Sigmoid colon (tissue), 7 donors: Measurements from ENCODE around the gene SYT8. TPM values are rescaled to one million over a fixed set of nuclear protein-coding genes. Genes with fewer than 3 reads are reported as not detected.

Experiments
- DNase-seq: peaks from one replicate; pipeline ENCODE4 v3.0.0-alpha.2; 2019
- H3K27ac ChIP-seq, 4 donors: fragments of 200-600 bp; sonication (generic); one replicate each; pipeline ENCODE4 v1.5.1; 2016 to 2019; ENCODE audit warnings: mild to moderate bottlenecking in 1 of 4
- H3K27me3 ChIP-seq, 3 donors: fragments of 200-600 bp; sonication (generic); one replicate each; pipeline ENCODE4 v1.5.1; 2019; ENCODE audit warnings: mild to moderate bottlenecking in 1 of 3
- H3K36me3 ChIP-seq, 4 donors: fragments of 200-600 bp; sonication (generic); one replicate each; pipeline ENCODE4 v1.5.1; 2016 to 2019
- H3K4me1 ChIP-seq, 4 donors: fragments of 200-600 bp; sonication (generic); one replicate each; pipeline ENCODE4 v1.5.1; 2017 to 2019
- H3K4me3 ChIP-seq, 4 donors: fragments of 200-600 bp; sonication (generic); one replicate each; pipeline ENCODE4 v1.5.1; 2017 to 2019; ENCODE audit warnings: mild to moderate bottlenecking in 2 of 4, moderate library complexity in 1 of 4
- H3K9me3 ChIP-seq, 4 donors: fragments of 200-600 bp in 3 of 4; sonication (generic) in 3 of 4; one replicate each; pipeline versions ENCODE4 v1.5.1 to v1.6.1; 2013 to 2019
- CTCF ChIP-seq, 4 experiments: fragments of 450-650 bp in 3 of 4; fragments of 200-600 bp in 1 of 4; IDR thresholded peaks; one replicate each; pipeline ENCODE4 v1.5.1; 2016 to 2019; ENCODE audit warnings: antibody characterized with exemption in 4 of 4, mild to moderate bottlenecking in 3 of 4, moderate library complexity in 2 of 4
- EP300 ChIP-seq, 4 donors: sonication (generic); formaldehyde crosslinking; IDR thresholded peaks; one replicate each; pipeline ENCODE4 v1.6.1; 2017; ENCODE audit warnings: antibody characterized with exemption in 4 of 4
- POLR2A ChIP-seq, 2 donors: fragments of 450-650 bp; IDR thresholded peaks; one replicate each; pipeline ENCODE4 v1.6.1; 2016; ENCODE audit warnings: antibody characterized with exemption in 2 of 2, mild to moderate bottlenecking in 2 of 2, moderate library complexity in 2 of 2
- POLR2AphosphoS5 ChIP-seq, 4 donors: sonication (generic); formaldehyde crosslinking; IDR thresholded peaks; one replicate each; pipeline ENCODE4 v1.6.1; 2017; ENCODE audit warnings: antibody characterized with exemption in 4 of 4
- WGBS, 2 donors: extraction: QIAGEN DNeasy Blood & Tissue Kit; methylation state at CpG; one replicate each; pipeline ENCODE4 v1.1.7; 2013; 5-methylcytosine and 5-hydroxymethylcytosine counted together
- intact Hi-C: fragments of 100-400 bp; cut with DNase I; formaldehyde crosslinking; loops from one replicate; pipeline ENCODE4 v1.15.1; 2023
- polyA plus RNA-seq, 3 donors: library from polyadenylated mRNA; stranded (reverse); fragments of 200-250 nt; gene quantifications; one replicate each; pipeline ENCODE4 v1.2.3, GENCODE V29; 2013
- total RNA-seq, 4 donors: library from RNA; depleted of rRNA; stranded (reverse); fragments of >200 nt; gene quantifications; one replicate each; pipeline ENCODE4 v1.1.0, GENCODE V29; 2016
- donor health status: healthy with polysubstance abuse.
- donor health status: Bipolar disorder and iron deficiency.
- donor health status: healthy.

Gene SYT8
- total and polyA plus RNA-seq, 7 donors, result 1.8 to 5.4 TPM; not detected in 5

- TF ChIP-seq POLR2A (IDR thresholded peaks at IDR 0.05) (no peak), POLR2AphosphoS5 (IDR thresholded peaks at IDR 0.05) (no peak), EP300 (IDR thresholded peaks at IDR 0.05) (no peak), CTCF (IDR thresholded peaks at IDR 0.05) (no peak)
- intact Hi-C loops, result no loop called here
- no peaks in the 10 kb centered on the region for H3K9me3 ChIP-seq
- peaks cover 0 to 3% (median 0%) of the 10 kb centered on the region in 3 donors for H3K27me3 ChIP-seq
- DNase-seq, result no peak
- H3K4me1 ChIP-seq, result peaks cover 0 to 15% (median 13%) of the 10 kb centered on the region in 4 donors
- H3K36me3 ChIP-seq, result no peaks in the 10 kb centered on the region
- H3K27ac ChIP-seq, result no peak overlapping the region
- no peak overlapping the region for H3K4me3 ChIP-seq
- 35 to 61% methylated on average over 26 of the region's 26 CpGs for WGBS, 2 donors
These were observed 9.6 kb upstream of the SYT8 start for GRCh38 chr11:1825039-1825740.

GRCh38 chr11:1825785-1826451 is 8.9 kb upstream of the SYT8 start:
- intact Hi-C loops, result no loop called here
- no peak for DNase-seq
- Histone ChIP-seq H3K36me3 (no peaks in the 10 kb centered on the region), H3K9me3 (no peaks in the 10 kb centered on the region), H3K4me1 (peaks cover 0 to 15% (median 13%) of the 10 kb centered on the region in 4 donors), H3K4me3 (no peak overlapping the region), H3K27me3 (peaks cover 0 to 3% (median 0%) of the 10 kb centered on the region in 3 donors), H3K27ac (no peak overlapping the region)
- no peak for TF ChIP-seq CTCF (IDR thresholded peaks at IDR 0.05)
- TF ChIP-seq EP300 (IDR thresholded peaks at IDR 0.05), result no peak
- TF ChIP-seq POLR2AphosphoS5 (IDR thresholded peaks at IDR 0.05), result no peak
- TF ChIP-seq POLR2A (IDR thresholded peaks at IDR 0.05), result no peak
- WGBS, 2 donors, result 54 to 92% methylated on average over 33 of the region's 33 CpGs

- no peak overlapping the region for H3K4me3 ChIP-seq
- DNase-seq, result peak; percentile 64
- H3K9me3 ChIP-seq, result no peaks in the 10 kb centered on the region
- intact Hi-C loops, result no loop called here
- H3K36me3 ChIP-seq, result no peaks in the 10 kb centered on the region
- TF ChIP-seq CTCF (IDR thresholded peaks at IDR 0.05), result no peak
- no peak for TF ChIP-seq POLR2A (IDR thresholded peaks at IDR 0.05)
- peaks cover 0 to 15% (median 13%) of the 10 kb centered on the region in 4 donors for H3K4me1 ChIP-seq
- 20 to 76% methylated on average over 15 of the region's 15 CpGs for WGBS, 2 donors
- H3K27ac ChIP-seq, result no peak overlapping the region
- H3K27me3 ChIP-seq, result peaks cover 0 to 3% (median 0%) of the 10 kb centered on the region in 3 donors
These were observed 8.2 kb upstream of the SYT8 start for GRCh38 chr11:1826552-1827094.

- peak; percentile 72 for DNase-seq
- Histone ChIP-seq H3K27me3 (peaks cover 0 to 3% (median 0%) of the 10 kb centered on the region in 3 donors), H3K27ac (no peak overlapping the region), H3K4me3 (no peak overlapping the region), H3K4me1 (peaks cover 0 to 18% (median 16%) of the 10 kb centered on the region in 4 donors), H3K9me3 (no peaks in the 10 kb centered on the region), H3K36me3 (no peaks in the 10 kb centered on the region)
- intact Hi-C loops, result no loop called here
- TF ChIP-seq POLR2AphosphoS5 (IDR thresholded peaks at IDR 0.05) (peak in 2 of 4 donors; percentile 34 to 36), CTCF (IDR thresholded peaks at IDR 0.05) (no peak), POLR2A (IDR thresholded peaks at IDR 0.05) (no peak), EP300 (IDR thresholded peaks at IDR 0.05) (no peak)
- 19 to 66% methylated on average over 27 of the region's 27 CpGs for WGBS, 2 donors
These were observed 7.5 kb upstream of the SYT8 start for GRCh38 chr11:1827095-1827813.
